SK-N-SH treated with all-trans-retinoic acid at 6 μM for 48 hours (cell line): ENCODE data around the gene RBM33.

Experiments
- ATAC-seq: fragments of 200-7000 bp; cut with Tn5 transposase; 3 replicates; pipeline ENCODE4 v1.9.1; 2020; ENCODE audit warnings: mild to moderate bottlenecking, moderate library complexity
- ARNTL ChIP-seq: fragments of 450-650 bp; formaldehyde crosslinking; IDR thresholded peaks from 2 replicates; pipeline ENCODE4 v1.5.0; 2020; ENCODE audit warnings: low read depth, mild to moderate bottlenecking, moderate library complexity, borderline replicate concordance
- BACH2 ChIP-seq: fragments of 250-450 bp; sonication (Bioruptor Pico); IDR thresholded peaks from 2 replicates; pipeline ENCODE4 v1.9.0; 2021; ENCODE audit warnings: mild to moderate bottlenecking, borderline replicate concordance
- CSDC2 ChIP-seq: fragments of 250-450 bp; sonication (Bioruptor Pico); IDR thresholded peaks from 2 replicates; pipeline ENCODE4 v1.5.0; 2020; ENCODE audit warnings: mild to moderate bottlenecking, moderate library complexity
- CSRNP3 ChIP-seq: fragments of 250-450 bp; sonication (Bioruptor Pico); IDR thresholded peaks from 2 replicates; pipeline ENCODE4 v1.5.1; 2021; ENCODE audit warnings: mild to moderate bottlenecking, moderate library complexity
- ESRRG ChIP-seq: fragments of 250-450 bp; sonication (Bioruptor Pico); IDR thresholded peaks from 2 replicates; pipeline ENCODE4 v1.6.1; 2021; ENCODE audit warnings: mild to moderate bottlenecking
- GLIS3 ChIP-seq: fragments of 250-450 bp; sonication (Bioruptor Pico); IDR thresholded peaks from 2 replicates; pipeline ENCODE4 v1.5.0; 2020; ENCODE audit warnings: mild to moderate bottlenecking, moderate library complexity
- ISL1 ChIP-seq: fragments of 250-450 bp; sonication (Bioruptor Pico); IDR thresholded peaks from 2 replicates; pipeline ENCODE4 v2.1.2; 2022; ENCODE audit warnings: mild to moderate bottlenecking, moderate library complexity
- OSR1 ChIP-seq: fragments of 250-450 bp; sonication (Bioruptor Pico); IDR thresholded peaks from 2 replicates; pipeline ENCODE4 v1.8.0; 2022; ENCODE audit warnings: moderate library complexity, mild to moderate bottlenecking, inconsistent platforms
- PATZ1 ChIP-seq: fragments of 250-450 bp; sonication (Bioruptor Pico); IDR thresholded peaks from 2 replicates; pipeline ENCODE4 v1.8.0; 2020; ENCODE audit warnings: mild to moderate bottlenecking, moderate library complexity, borderline replicate concordance
- PPARA ChIP-seq: fragments of 250-450 bp; sonication (Bioruptor Pico); IDR thresholded peaks from 2 replicates; pipeline ENCODE4 v1.5.0; 2020; ENCODE audit warnings: mild to moderate bottlenecking, borderline replicate concordance
- SNAI2 ChIP-seq: fragments of 250-450 bp; sonication (Bioruptor Pico); IDR thresholded peaks from 2 replicates; pipeline ENCODE4 v1.5.0; 2020; ENCODE audit warnings: mild to moderate bottlenecking, moderate library complexity
- TCF4 ChIP-seq: fragments of 250-450 bp; sonication (Bioruptor Pico); IDR thresholded peaks from 2 replicates; pipeline ENCODE4 v1.8.0; 2021; ENCODE audit warnings: mild to moderate bottlenecking, moderate library complexity, borderline replicate concordance
- TSHZ2 ChIP-seq: fragments of 250-450 bp; sonication (Bioruptor Pico); IDR thresholded peaks from 2 replicates; pipeline ENCODE4 v1.5.0; 2020; ENCODE audit warnings: mild to moderate bottlenecking, moderate library complexity
- ZC3H10 ChIP-seq: fragments of 250-450 bp; sonication (Bioruptor Pico); IDR thresholded peaks from 2 replicates; pipeline ENCODE4 v1.5.1; 2021; ENCODE audit warnings: mild to moderate bottlenecking, moderate library complexity
- ZFP3 ChIP-seq: fragments of 250-450 bp; sonication (Bioruptor Pico); IDR thresholded peaks from 2 replicates; pipeline ENCODE4 v1.5.0; 2020; ENCODE audit warnings: mild to moderate bottlenecking, moderate library complexity
- ZFP30 ChIP-seq: fragments of 450-650 bp; formaldehyde crosslinking; IDR thresholded peaks from 2 replicates; pipeline ENCODE4 v1.5.0; 2022; ENCODE audit warnings: mild to moderate bottlenecking, moderate library complexity
- ZNF565 ChIP-seq: fragments of 450-650 bp; formaldehyde crosslinking; conservative IDR thresholded peaks from 2 replicates; pipeline ENCODE4 v1.5.0; 2020; ENCODE audit warnings: low read depth, mild to moderate bottlenecking, moderate library complexity
- ZNF70 ChIP-seq: fragments of 450-650 bp; formaldehyde crosslinking; IDR thresholded peaks from 2 replicates; pipeline ENCODE4 v1.5.0; 2020; ENCODE audit warnings: mild to moderate bottlenecking, moderate library complexity
- ZNF8 ChIP-seq: fragments of 450-650 bp; formaldehyde crosslinking; IDR thresholded peaks from 2 replicates; pipeline ENCODE4 v1.5.0; 2020; ENCODE audit warnings: mild to moderate bottlenecking, moderate library complexity
- TF ChIP-seq, protein P1 (sequence below): fragments of 250-450 bp; sonication (Bioruptor Pico); IDR thresholded peaks from 2 replicates; pipeline ENCODE4 v1.8.0; 2021; ENCODE audit warnings: low read depth, mild to moderate bottlenecking, moderate library complexity, borderline replicate concordance
- TF ChIP-seq, protein P2 (sequence below): fragments of 250-450 bp; sonication (Bioruptor Pico); IDR thresholded peaks from 2 replicates; pipeline ENCODE4 v1.5.1; 2020; ENCODE audit warnings: low read depth, mild to moderate bottlenecking, moderate library complexity

The RBM33 gene

DNA sequence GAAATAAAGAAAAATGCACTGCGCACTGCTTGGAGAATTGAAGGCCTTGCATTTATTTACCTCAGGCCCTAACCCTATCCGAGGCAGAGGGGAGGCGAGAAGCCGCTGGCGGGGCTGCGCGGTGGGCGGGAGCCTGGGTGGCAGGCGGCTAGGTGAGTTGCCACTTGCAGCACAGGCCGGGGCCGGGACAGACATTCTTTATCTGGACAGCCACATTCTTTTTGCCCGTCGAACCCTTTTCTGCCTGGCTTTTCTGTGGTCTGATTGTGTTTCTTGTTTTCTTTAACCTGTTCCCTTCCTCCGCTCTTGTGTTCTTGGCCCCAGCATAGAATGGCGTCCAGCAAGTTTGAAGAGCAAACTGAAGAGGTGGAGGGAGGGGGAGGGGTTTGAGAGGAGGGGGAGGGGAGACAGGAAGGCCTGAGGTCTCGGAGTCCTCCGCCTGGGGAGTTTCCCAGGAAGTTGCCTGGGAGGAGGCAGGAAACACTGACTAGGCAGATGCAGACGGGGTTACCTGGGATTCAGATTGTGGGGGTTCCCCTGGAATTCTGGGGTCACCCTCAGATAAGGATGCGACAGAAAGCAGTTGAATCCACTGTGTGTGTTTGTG lies 162.7 kb downstream of the RBM33 start:
- TF ChIP-seq CSRNP3 (no peak), ZFP3 (CRISPR knock-in tag) (no peak), SNAI2 (CRISPR knock-in tag) (no peak), ZNF8 (CRISPR knock-in tag) (no peak), ZC3H10 (CRISPR knock-in tag) (no peak), ZFP30 (no peak), ARNTL (no peak), BACH2 (no peak), GLIS3 (no peak), ZNF565 (no peak)
- TF ChIP-seq, protein P1, sequence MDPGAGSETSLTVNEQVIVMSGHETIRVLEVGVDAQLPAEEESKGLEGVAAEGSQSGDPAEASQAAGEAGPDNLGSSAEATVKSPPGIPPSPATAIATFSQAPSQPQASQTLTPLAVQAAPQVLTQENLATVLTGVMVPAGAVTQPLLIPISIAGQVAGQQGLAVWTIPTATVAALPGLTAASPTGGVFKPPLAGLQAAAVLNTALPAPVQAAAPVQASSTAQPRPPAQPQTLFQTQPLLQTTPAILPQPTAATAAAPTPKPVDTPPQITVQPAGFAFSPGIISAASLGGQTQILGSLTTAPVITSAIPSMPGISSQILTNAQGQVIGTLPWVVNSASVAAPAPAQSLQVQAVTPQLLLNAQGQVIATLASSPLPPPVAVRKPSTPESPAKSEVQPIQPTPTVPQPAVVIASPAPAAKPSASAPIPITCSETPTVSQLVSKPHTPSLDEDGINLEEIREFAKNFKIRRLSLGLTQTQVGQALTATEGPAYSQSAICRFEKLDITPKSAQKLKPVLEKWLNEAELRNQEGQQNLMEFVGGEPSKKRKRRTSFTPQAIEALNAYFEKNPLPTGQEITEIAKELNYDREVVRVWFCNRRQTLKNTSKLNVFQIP (CRISPR knock-in tag) = no peak
- ATAC-seq = no peak

- no peak for ATAC-seq
Measured at GRCh38 chr7:155807789-155808548, 163.5 kb downstream of the RBM33 start.

More at GRCh38 chr7:155807789-155808548, 163.5 kb downstream of the RBM33 start:
- no peak for TF ChIP-seq CSRNP3
- TF ChIP-seq, protein P1 (CRISPR knock-in tag) = no peak
- no peak for TF ChIP-seq ZC3H10 (CRISPR knock-in tag)
- TF ChIP-seq SNAI2 (CRISPR knock-in tag) = no peak
- no peak for TF ChIP-seq TCF4 (CRISPR knock-in tag)
- TF ChIP-seq ZFP30 = no peak
- no peak for TF ChIP-seq ZNF70 (CRISPR knock-in tag)
- TF ChIP-seq ZNF565 = no peak
- no peak for TF ChIP-seq OSR1 (CRISPR knock-in tag)
- no peak for TF ChIP-seq PPARA (CRISPR knock-in tag)
- no peak for TF ChIP-seq ZFP3 (CRISPR knock-in tag)
- no peak for TF ChIP-seq TSHZ2 (CRISPR knock-in tag)
- TF ChIP-seq CSDC2 (CRISPR knock-in tag) = no peak
- TF ChIP-seq, protein P2, sequence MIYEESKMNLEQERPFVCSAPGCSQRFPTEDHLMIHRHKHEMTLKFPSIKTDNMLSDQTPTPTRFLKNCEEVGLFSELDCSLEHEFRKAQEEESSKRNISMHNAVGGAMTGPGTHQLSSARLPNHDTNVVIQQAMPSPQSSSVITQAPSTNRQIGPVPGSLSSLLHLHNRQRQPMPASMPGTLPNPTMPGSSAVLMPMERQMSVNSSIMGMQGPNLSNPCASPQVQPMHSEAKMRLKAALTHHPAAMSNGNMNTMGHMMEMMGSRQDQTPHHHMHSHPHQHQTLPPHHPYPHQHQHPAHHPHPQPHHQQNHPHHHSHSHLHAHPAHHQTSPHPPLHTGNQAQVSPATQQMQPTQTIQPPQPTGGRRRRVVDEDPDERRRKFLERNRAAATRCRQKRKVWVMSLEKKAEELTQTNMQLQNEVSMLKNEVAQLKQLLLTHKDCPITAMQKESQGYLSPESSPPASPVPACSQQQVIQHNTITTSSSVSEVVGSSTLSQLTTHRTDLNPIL (CRISPR knock-in tag) = no peak
- TF ChIP-seq ISL1 (CRISPR knock-in tag) = no peak
- TF ChIP-seq ESRRG (CRISPR knock-in tag) = no peak
- TF ChIP-seq BACH2 = no peak
- TF ChIP-seq GLIS3 = no peak
- TF ChIP-seq PATZ1 (CRISPR knock-in tag) = no peak
